NCI-H345 treated with DMSO at 0.1 percent for 48 hours (cell line): ENCODE results near the gene NPB.
A peak's percentile ranks its signal among the peaks of the same experiment; 100 is the strongest.

Source experiments
- DNase-seq: peaks from one replicate; lab custom pipeline; 2025; ENCODE audit not compliant: unreplicated experiment; lab: John Stamatoyannopoulos, UW

Gene NPB

GRCh38 chr17:81869221-81870130, 32.6 kb upstream of the NPB start:
- DNase-seq: no peak

GRCh38 chr17:81870131-81870980, 31.7 kb upstream of the NPB start:
- DNase-seq: no peak

- no peak for DNase-seq
Measured at GRCh38 chr17:81870981-81871386, 31.1 kb upstream of the NPB start, which contains the start of gene ARHGDIA. Gene ARHGDIA, minus strand, starts transcription at chr17:81871337. Its CDS starts 1,407 bp downstream, at chr17:81869930.

GRCh38 chr17:81871387-81872230, 30.4 kb upstream of the NPB start:
- DNase-seq: peak; percentile 92

- DNase-seq: no peak
Measured at GRCh38 chr17:81877569-81877968, 24.5 kb upstream of the NPB start.

GRCh38 chr17:81878294-81878693, 23.7 kb upstream of the NPB start:
- no peak for DNase-seq

- DNase-seq: no peak
Measured at GRCh38 chr17:81879121-81879520, 22.9 kb upstream of the NPB start.

GRCh38 chr17:81884520-81884919, 17.5 kb upstream of the NPB start:
- no peak for DNase-seq

- no peak for DNase-seq
Measured at GRCh38 chr17:81884968-81885367, 17.1 kb upstream of the NPB start.

- DNase-seq: no peak
Measured at GRCh38 chr17:81885454-81885853, 16.6 kb upstream of the NPB start.

- DNase-seq: no peak
Measured at GRCh38 chr17:81885869-81886548, 16.0 kb upstream of the NPB start.

GRCh38 chr17:81888105-81888987, 13.7 kb upstream of the NPB start:
- no peak for DNase-seq

- DNase-seq: no peak
Measured at GRCh38 chr17:81888988-81889595, 12.9 kb upstream of the NPB start.

GRCh38 chr17:81889602-81890001, 12.4 kb upstream of the NPB start:
- no peak for DNase-seq

- no peak for DNase-seq
Measured at GRCh38 chr17:81890447-81891302, 11.4 kb upstream of the NPB start.

GRCh38 chr17:81891303-81891552, 10.8 kb upstream of the NPB start:
- no peak for DNase-seq

GRCh38 chr17:81895400-81895799, 6.6 kb upstream of the NPB start:
- no peak for DNase-seq
